Brain microvascular endothelial cell (primary cell): ENCODE data around the gene SMC5.

Experiments
- DNase-seq: peaks from one replicate; pipeline ENCODE4 v3.0.0-alpha.2; 2020
- H3K27ac ChIP-seq: fragments of 250-450 bp; sonication (Bioruptor Pico); 2 replicates; pipeline ENCODE4 v1.5.1; 2020; ENCODE audit warnings: mild to moderate bottlenecking, moderate library complexity
- H3K27me3 ChIP-seq: fragments of 250-450 bp; sonication (Bioruptor Pico); replicated peaks from 2 replicates; pipeline ENCODE4 v1.5.1; 2020; ENCODE audit warnings: mild to moderate bottlenecking
- H3K36me3 ChIP-seq: fragments of 250-450 bp; sonication (Bioruptor Pico); replicated peaks from 2 replicates; pipeline ENCODE4 v1.5.1; 2020; ENCODE audit warnings: mild to moderate bottlenecking
- H3K4me3 ChIP-seq: 2 replicates; pipeline ENCODE4 v1.5.1; 2011; ENCODE audit warnings: low read depth, mild to moderate bottlenecking, control low read depth, low read length, moderate library complexity
- in situ Hi-C: cut with HindIII; loops from 2 replicates; pipeline ENCODE4 v1.10.0; 2017; ENCODE audit warnings: low sequenced_read_pairs, low pct_ligation_motif_present
- TF ChIP-seq, protein P1 (sequence below): IDR thresholded peaks from 2 replicates; pipeline ENCODE4 v1.5.1; 2011; ENCODE audit warnings: low read depth, mild to moderate bottlenecking, moderate library complexity, low read length, control low read depth, inconsistent platforms; ENCODE audit errors: missing control alignments

The SMC5 gene

DNA sequence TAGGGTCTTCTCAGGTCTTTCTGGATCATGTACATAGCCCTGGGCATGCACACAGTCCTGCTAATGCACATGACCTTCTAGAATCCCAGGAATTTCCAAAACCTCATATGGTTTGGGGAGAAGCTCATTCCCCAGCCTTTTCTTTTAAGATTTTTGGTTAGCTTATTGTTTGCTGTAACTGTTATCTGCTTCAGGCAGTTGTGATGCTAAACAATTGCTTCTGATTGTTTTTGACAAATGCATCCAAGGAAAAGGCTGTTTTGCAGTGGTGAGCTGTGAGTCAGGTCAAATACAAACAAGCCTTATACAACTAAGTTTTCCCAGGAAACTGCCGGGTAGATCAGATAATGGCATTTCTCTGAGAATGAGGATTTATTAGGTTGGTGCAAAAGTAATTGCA is 32.7 kb downstream of the SMC5 start:
- in situ Hi-C loops, result no loop called here
- H3K27me3 ChIP-seq, result no peaks in the 10 kb centered on the region
- no peaks in the 10 kb centered on the region for H3K36me3 ChIP-seq
- H3K4me3 ChIP-seq, result no peak overlapping the region
- DNase-seq, result no peak
- TF ChIP-seq, protein P1, sequence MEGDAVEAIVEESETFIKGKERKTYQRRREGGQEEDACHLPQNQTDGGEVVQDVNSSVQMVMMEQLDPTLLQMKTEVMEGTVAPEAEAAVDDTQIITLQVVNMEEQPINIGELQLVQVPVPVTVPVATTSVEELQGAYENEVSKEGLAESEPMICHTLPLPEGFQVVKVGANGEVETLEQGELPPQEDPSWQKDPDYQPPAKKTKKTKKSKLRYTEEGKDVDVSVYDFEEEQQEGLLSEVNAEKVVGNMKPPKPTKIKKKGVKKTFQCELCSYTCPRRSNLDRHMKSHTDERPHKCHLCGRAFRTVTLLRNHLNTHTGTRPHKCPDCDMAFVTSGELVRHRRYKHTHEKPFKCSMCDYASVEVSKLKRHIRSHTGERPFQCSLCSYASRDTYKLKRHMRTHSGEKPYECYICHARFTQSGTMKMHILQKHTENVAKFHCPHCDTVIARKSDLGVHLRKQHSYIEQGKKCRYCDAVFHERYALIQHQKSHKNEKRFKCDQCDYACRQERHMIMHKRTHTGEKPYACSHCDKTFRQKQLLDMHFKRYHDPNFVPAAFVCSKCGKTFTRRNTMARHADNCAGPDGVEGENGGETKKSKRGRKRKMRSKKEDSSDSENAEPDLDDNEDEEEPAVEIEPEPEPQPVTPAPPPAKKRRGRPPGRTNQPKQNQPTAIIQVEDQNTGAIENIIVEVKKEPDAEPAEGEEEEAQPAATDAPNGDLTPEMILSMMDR, result no peak
- H3K27ac ChIP-seq, result no peak overlapping the region

DNA sequence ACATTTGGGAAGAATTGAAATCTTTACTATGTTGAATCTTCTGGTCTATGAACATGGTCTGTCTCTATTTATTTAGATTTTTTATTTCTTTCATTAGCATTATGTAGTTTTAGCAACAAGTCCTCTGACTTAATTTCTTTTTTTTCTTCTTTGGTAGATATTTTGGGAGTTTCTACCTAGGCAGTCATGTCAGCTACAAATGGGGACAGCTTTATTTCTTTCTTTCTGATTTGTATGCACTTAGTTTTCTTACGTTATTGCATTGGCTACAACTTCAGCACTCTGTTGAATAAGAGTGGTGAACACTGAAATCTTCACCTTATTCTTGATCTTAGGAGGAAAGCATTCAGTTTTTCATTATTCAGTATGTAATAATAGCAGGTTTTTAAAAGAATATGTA is 33.5 kb downstream of the SMC5 start:
- Histone ChIP-seq H3K36me3 (peaks cover 2% of the 10 kb centered on the region), H3K27ac (no peak overlapping the region), H3K4me3 (no peak overlapping the region), H3K27me3 (no peaks in the 10 kb centered on the region)
- TF ChIP-seq, protein P1, result no peak
- in situ Hi-C loops, result no loop called here
- DNase-seq, result no peak

DNA sequence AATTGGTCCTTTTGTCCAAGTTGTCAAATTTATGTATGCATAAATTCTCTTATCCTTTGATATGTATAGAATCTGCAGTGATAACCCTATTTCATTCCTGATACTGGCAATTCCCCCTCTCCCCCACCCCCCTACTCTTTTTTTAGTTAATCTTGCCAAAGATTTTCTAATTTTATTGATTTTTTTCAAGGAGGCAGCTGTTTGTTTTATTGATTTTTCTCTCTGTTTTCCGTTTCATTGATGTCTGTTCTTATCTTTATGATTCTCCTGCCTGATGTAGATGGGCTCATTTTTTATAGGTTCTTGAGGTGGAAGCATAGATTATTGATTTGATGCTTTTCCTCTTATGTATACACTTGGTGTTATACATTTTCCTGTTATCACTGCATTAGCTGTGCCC is 34.4 kb downstream of the SMC5 start:
- TF ChIP-seq, protein P1, result no peak
- H3K36me3 ChIP-seq, result peaks cover 4% of the 10 kb centered on the region
- H3K4me3 ChIP-seq, result no peak overlapping the region
- DNase-seq, result no peak
- in situ Hi-C loops, result no loop called here
- H3K27me3 ChIP-seq, result no peaks in the 10 kb centered on the region
- no peak overlapping the region for H3K27ac ChIP-seq

DNA sequence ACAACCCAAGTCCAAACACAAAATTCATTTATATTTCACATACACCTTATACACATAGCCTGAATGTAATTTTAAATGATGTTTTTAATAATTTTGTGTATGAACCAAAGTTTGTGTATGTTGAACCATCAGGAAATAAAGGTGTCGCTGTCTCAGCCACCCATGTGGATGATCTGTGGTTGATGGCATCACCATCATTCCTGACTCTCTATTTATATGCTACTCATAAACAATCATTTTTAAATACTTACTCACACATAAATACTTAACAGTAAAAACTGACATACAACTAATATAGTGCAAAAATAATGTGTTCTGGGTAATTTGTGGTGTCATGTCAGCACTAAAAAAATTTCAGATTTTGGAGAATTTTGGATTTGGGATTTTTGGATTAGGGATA is 38.4 kb downstream of the SMC5 start:
- H3K36me3 ChIP-seq, result peaks cover 15% of the 10 kb centered on the region
- DNase-seq, result no peak
- TF ChIP-seq, protein P1, result no peak
- in situ Hi-C loops, result no loop called here
- no peak overlapping the region for H3K27ac ChIP-seq
- no peaks in the 10 kb centered on the region for H3K27me3 ChIP-seq
- H3K4me3 ChIP-seq, result no peak overlapping the region

DNA sequence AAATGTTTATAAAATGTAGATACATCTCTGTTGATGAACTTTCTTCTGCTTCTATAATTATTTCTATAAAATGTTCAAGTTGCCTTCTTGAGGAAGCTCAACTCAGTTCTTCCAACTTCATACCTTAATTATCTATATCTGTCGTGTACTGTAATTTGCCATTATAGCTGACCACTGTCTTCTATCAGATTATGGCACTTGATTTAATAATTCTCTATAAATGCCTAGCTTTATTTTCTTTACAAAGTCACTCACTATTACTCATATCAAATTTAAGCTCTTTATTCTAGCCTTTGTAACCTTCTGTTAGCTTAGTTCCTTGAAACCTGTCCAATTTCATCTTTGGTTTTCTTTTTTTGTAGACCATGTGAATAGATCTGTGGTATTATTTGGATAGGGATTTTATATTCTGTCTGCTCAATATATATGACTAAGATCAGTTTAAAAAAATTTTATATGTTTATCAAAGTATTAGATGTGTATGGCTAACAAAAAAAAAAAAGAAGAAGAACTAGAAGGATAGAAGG is 39.5 kb downstream of the SMC5 start:
- H3K36me3 ChIP-seq, result peaks cover 19% of the 10 kb centered on the region
- no peaks in the 10 kb centered on the region for H3K27me3 ChIP-seq
- TF ChIP-seq, protein P1, result no peak
- no peak for DNase-seq
- H3K27ac ChIP-seq, result no peak overlapping the region
- H3K4me3 ChIP-seq, result no peak overlapping the region
- in situ Hi-C loops, result no loop called here

DNA sequence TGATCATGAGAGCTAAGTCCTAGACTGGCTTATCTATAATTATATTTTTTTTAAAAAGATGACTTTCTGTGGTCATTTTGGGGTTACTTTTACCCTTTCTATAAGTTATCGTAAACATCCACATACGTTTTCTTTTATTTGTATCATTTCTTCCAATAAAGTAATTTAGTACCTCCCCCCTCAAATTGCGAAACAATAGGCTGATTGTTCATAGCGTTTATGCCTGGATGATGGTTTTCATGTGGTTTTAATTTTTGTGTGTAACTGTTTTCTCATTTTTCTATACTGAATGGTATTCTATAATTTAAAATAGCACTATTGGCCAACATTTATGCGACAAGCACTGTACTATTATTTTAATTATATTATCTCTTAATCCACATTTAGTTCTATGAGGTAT is 44.5 kb downstream of the SMC5 start:
- no peak overlapping the region for H3K4me3 ChIP-seq
- in situ Hi-C loops, result no loop called here

More for the DNA sequence above, 44.5 kb downstream of the SMC5 start:
- Histone ChIP-seq H3K27ac (no peak overlapping the region), H3K27me3 (no peaks in the 10 kb centered on the region), H3K36me3 (peaks cover 28% of the 10 kb centered on the region)
- DNase-seq, result no peak
- TF ChIP-seq, protein P1, result no peak
